Neuronal stem cell (in vitro differentiated cells): ENCODE data around the gene AHRR.

Experiments
- DNase-seq: peaks from one replicate; pipeline ENCODE4 v3.0.0-alpha.2; 2013; ENCODE audit warnings: low spot score
- H2AFZ ChIP-seq: one replicate; pipeline ENCODE4 v1.6.1; 2013; ENCODE audit warnings: mild to moderate bottlenecking, low read length, inconsistent platforms
- H2AK5ac ChIP-seq: 2 replicates; pipeline ENCODE4 v1.6.1; 2013; ENCODE audit warnings: low read depth, mild to moderate bottlenecking, inconsistent platforms, low read length, moderate library complexity, mixed read lengths
- H2BK120ac ChIP-seq: 2 replicates; pipeline ENCODE4 v1.6.1; 2013; ENCODE audit warnings: low read depth, mild to moderate bottlenecking, inconsistent platforms, low read length, moderate library complexity, mixed read lengths
- H2BK12ac ChIP-seq: one replicate; pipeline ENCODE4 v1.6.1; 2013; ENCODE audit warnings: low read length, inconsistent platforms
- H2BK15ac ChIP-seq: 2 replicates; pipeline ENCODE4 v1.6.1; 2013; ENCODE audit warnings: mild to moderate bottlenecking, low read length, inconsistent platforms, mixed read lengths
- H2BK5ac ChIP-seq: one replicate; pipeline ENCODE4 v1.6.1; 2013; ENCODE audit warnings: inconsistent platforms, mild to moderate bottlenecking, low read length, moderate library complexity
- H3K14ac ChIP-seq: one replicate; pipeline ENCODE4 v1.6.1; 2013; ENCODE audit warnings: low read length, inconsistent platforms
- H3K18ac ChIP-seq: 2 replicates; pipeline ENCODE4 v1.6.1; 2013; ENCODE audit warnings: low read length, inconsistent platforms
- H3K23ac ChIP-seq: 2 replicates; pipeline ENCODE4 v1.6.1; 2013; ENCODE audit warnings: low read depth, mild to moderate bottlenecking, mixed read lengths, low read length, inconsistent platforms; ENCODE audit not compliant: poor library complexity
- H3K27ac ChIP-seq: replicated peaks from 3 replicates; pipeline ENCODE4 v1.5.1; 2013; ENCODE audit warnings: low read length, inconsistent platforms
- H3K27me3 ChIP-seq, 3 experiments: 2 replicates each; pipeline ENCODE4 v1.6.1; 2013; ENCODE audit warnings: low read length in 3 of 3, mild to moderate bottlenecking in 2 of 3, inconsistent platforms in 1 of 3, low read depth in 1 of 3, mixed read lengths in 1 of 3, moderate library complexity in 1 of 3; ENCODE audit not compliant: control insufficient read depth in 3 of 3, insufficient read depth in 3 of 3
- H3K36me3 ChIP-seq, 2 donors: replicated peaks in 1 of 2; 2 replicates each; pipeline ENCODE4 v1.6.1; 2013; ENCODE audit warnings: low read length in 2 of 2; ENCODE audit not compliant: control insufficient read depth in 2 of 2, insufficient read depth in 2 of 2
- H3K4ac ChIP-seq: 2 replicates; pipeline ENCODE4 v1.6.1; 2013; ENCODE audit warnings: inconsistent platforms, mild to moderate bottlenecking, low read length, moderate library complexity
- H3K4me1 ChIP-seq, 2 donors: 1 replicate in 1 of 2; 2 replicates in 1 of 2; pipeline ENCODE4 v1.6.1; 2013; ENCODE audit warnings: low read length in 2 of 2, low read depth in 1 of 2; ENCODE audit not compliant: control insufficient read depth in 2 of 2, insufficient read depth in 1 of 2
- H3K4me2 ChIP-seq: one replicate; pipeline ENCODE4 v1.6.1; 2013; ENCODE audit warnings: mild to moderate bottlenecking, low read length, inconsistent platforms; ENCODE audit not compliant: insufficient read depth, poor library complexity, severe bottlenecking
- H3K4me3 ChIP-seq, 2 donors: 2 replicates each; pipeline ENCODE4 v1.5.1; 2013; ENCODE audit warnings: low read length in 2 of 2, mild to moderate bottlenecking in 2 of 2, inconsistent platforms in 1 of 2, moderate library complexity in 1 of 2
- H3K79me1 ChIP-seq: one replicate; pipeline ENCODE4 v1.6.1; 2013; ENCODE audit warnings: low read depth, mild to moderate bottlenecking, inconsistent platforms, low read length, moderate library complexity
- H3K9ac ChIP-seq: one replicate; pipeline ENCODE4 v1.6.1; 2013; ENCODE audit warnings: mild to moderate bottlenecking, low read depth, low read length, inconsistent platforms; ENCODE audit not compliant: poor library complexity
- H3K9me3 ChIP-seq, 2 donors: replicated peaks in 1 of 2; 2 replicates each; pipeline versions ENCODE3 to v1.6.1; 2013; ENCODE audit warnings: low read length in 2 of 2, mild to moderate bottlenecking in 2 of 2, inconsistent platforms in 1 of 2, low read depth in 1 of 2, mixed read lengths in 1 of 2, moderate library complexity in 1 of 2; ENCODE audit not compliant: control insufficient read depth in 2 of 2, insufficient read depth in 1 of 2
- H4K8ac ChIP-seq: one replicate; pipeline ENCODE4 v1.6.1; 2013; ENCODE audit warnings: low read depth, mild to moderate bottlenecking, inconsistent platforms, low read length, moderate library complexity
- H4K91ac ChIP-seq: one replicate; pipeline ENCODE4 v1.6.1; 2013; ENCODE audit warnings: low read length, low read depth, mild to moderate bottlenecking, inconsistent platforms; ENCODE audit not compliant: poor library complexity
- WGBS, 2 donors: extraction: QIAGEN DNeasy Blood & Tissue Kit; methylation state at CpG; one replicate each; pipeline ENCODE4 v1.1.7; 2013; ENCODE audit warnings: missing lambda C conversion rate in 2 of 2, mixed read lengths in 1 of 2; ENCODE audit not compliant: insufficient read length in 2 of 2, insufficient replicate concordance in 1 of 2; ENCODE audit errors: extremely low coverage in 2 of 2; 5-methylcytosine and 5-hydroxymethylcytosine counted together

Gene AHRR

GRCh38 chr5:454936-455335 is 133.4 kb downstream of the AHRR start:
- H3K36me3 ChIP-seq, result peaks cover 42 to 100% of the 10 kb centered on the region in 2 donors
- no peak overlapping the region for H2BK15ac ChIP-seq
- H3K23ac ChIP-seq, result peak overlapping the region; percentile 37
- H3K27ac ChIP-seq, result no peak overlapping the region
- no peak overlapping the region for H4K8ac ChIP-seq
- no peak overlapping the region for H3K4ac ChIP-seq
- no peak overlapping the region for H3K14ac ChIP-seq
- H3K9me3 ChIP-seq, result peaks cover 9 to 43% of the 10 kb centered on the region in 2 donors
- H3K27me3 ChIP-seq, result no peaks in the 10 kb centered on the region
- no peak overlapping the region for H2AFZ ChIP-seq
- H3K9ac ChIP-seq, result peak overlapping the region; percentile 5
- H2BK5ac ChIP-seq, result no peak overlapping the region
- peak overlapping the region; percentile 19 for H3K18ac ChIP-seq
- no peak overlapping the region for H2BK120ac ChIP-seq
- peaks cover 0 to 7% of the 10 kb centered on the region in 2 donors for H3K4me1 ChIP-seq
- H3K4me3 ChIP-seq, result no peak overlapping the region
- no peak overlapping the region for H4K91ac ChIP-seq
- H3K4me2 ChIP-seq, result no peak overlapping the region
- no peak overlapping the region for H2BK12ac ChIP-seq
- no CpG with 5 or more reads among the region's 11 CpGs for WGBS, 2 donors
- no peak overlapping the region for H2AK5ac ChIP-seq
- DNase-seq, result no peak
- H3K79me1 ChIP-seq, result peaks cover 11% of the 10 kb centered on the region

DNA sequence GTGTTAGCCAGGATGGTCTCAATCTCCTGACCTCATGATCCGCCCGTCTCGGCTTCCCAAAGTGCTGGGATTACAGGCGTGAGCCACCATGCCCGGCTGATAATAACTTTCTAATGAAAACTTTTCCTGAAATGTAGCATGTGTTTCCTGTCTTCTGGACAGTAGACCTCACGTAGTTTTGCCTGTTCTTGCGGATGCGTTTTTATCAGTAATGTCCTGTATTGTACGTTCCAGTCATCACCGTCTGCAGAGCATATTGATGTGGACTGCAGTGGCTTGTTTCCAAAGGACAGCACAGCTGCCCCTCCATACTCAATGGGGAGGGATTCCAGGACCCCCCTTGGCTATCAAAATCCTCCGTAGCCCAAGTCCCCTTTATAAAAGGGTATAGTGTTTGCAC is 134.3 kb downstream of the AHRR start:
- Histone ChIP-seq H3K27me3 (no peaks in the 10 kb centered on the region), H3K79me1 (peaks cover 11% of the 10 kb centered on the region), H2BK12ac (no peak overlapping the region), H3K23ac (no peak overlapping the region), H3K27ac (no peak overlapping the region), H3K18ac (no peak overlapping the region), H2AK5ac (no peak overlapping the region), H3K9ac (no peak overlapping the region), H3K14ac (no peak overlapping the region), H2BK120ac (no peak overlapping the region), H2AFZ (no peak overlapping the region), H3K4me3 (no peak overlapping the region), H4K91ac (no peak overlapping the region), H4K8ac (no peak overlapping the region), H2BK5ac (no peak overlapping the region), H2BK15ac (no peak overlapping the region), H3K9me3 (peaks cover 9 to 36% of the 10 kb centered on the region in 2 donors), H3K36me3 (peaks cover 44 to 100% of the 10 kb centered on the region in 2 donors), H3K4me1 (peaks cover 0 to 7% of the 10 kb centered on the region in 2 donors), H3K4me2 (no peak overlapping the region), H3K4ac (no peak overlapping the region)
- WGBS, 2 donors, result no CpG with 5 or more reads among the region's 11 CpGs
- no peak for DNase-seq

DNA sequence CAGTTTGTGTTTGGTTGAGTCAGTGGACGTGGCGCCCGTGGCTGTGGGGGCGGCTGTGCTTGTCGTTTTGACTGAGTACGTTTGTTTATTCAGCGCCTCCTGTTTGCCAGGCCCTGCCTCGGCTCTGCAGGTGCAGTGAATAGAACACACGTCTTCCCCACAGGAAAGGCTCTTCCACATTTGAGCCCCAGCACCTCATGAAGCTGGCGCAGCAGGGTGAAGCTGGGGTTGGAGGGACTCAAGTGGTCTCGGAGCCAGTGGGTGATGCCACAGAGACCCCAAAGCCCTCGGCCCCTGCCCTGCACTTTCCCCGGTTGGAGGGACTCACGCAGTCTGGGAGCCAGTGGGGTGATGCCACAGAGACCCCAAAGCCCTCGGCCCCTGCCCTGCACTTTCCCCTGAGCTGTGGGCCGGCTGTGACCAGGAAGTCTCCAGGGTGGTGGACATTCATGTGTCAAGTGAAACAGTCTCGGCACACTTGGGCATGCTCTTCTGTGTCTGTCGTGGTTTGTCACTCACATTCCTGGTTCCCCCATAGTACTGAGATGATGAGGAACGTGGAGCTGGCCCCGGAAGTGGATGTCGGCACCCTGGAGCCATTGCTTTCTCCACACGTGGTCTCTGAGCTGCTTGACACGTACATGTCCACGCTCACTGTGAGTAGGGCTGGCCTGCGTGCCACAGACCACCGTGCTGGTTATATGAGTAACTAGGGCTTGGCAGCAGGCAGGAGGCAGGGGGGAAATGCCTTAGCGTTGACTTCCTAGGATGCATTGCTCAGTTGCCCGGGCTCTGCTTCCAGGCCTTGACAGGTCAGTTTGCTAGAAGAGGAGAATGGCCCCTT is 135.1 kb downstream of the AHRR start:
- H3K4ac ChIP-seq, result no peak overlapping the region
- H2BK5ac ChIP-seq, result no peak overlapping the region
- H4K91ac ChIP-seq, result peak overlapping the region; percentile 40
- H4K8ac ChIP-seq, result no peak overlapping the region
- no peak overlapping the region for H3K14ac ChIP-seq
- no peak overlapping the region for H3K4me2 ChIP-seq
- no peak overlapping the region for H3K27ac ChIP-seq
- no peak overlapping the region for H3K23ac ChIP-seq
- no peak overlapping the region for H2BK15ac ChIP-seq
- H3K4me1 ChIP-seq, result peaks cover 0 to 7% of the 10 kb centered on the region in 2 donors
- no peak for DNase-seq
- no CpG with 5 or more reads among the region's 28 CpGs for WGBS, 2 donors
- H2AK5ac ChIP-seq, result no peak overlapping the region
- no peak overlapping the region for H2BK12ac ChIP-seq
- peaks cover 9 to 29% of the 10 kb centered on the region in 2 donors for H3K9me3 ChIP-seq
- peak overlapping the region; percentile 34 for H3K9ac ChIP-seq
- no peak overlapping the region for H2BK120ac ChIP-seq
- H3K27me3 ChIP-seq, result no peaks in the 10 kb centered on the region
- H3K4me3 ChIP-seq, result no peak overlapping the region
- no peak overlapping the region for H2AFZ ChIP-seq
- H3K36me3 ChIP-seq, result peaks cover 43 to 95% of the 10 kb centered on the region in 2 donors
- peaks cover 11% of the 10 kb centered on the region for H3K79me1 ChIP-seq
- no peak overlapping the region for H3K18ac ChIP-seq

- H3K36me3 ChIP-seq, result peaks cover 47 to 94% of the 10 kb centered on the region in 2 donors
- no peak overlapping the region for H4K91ac ChIP-seq
- no peak overlapping the region for H3K4me2 ChIP-seq
- peak overlapping the region; percentile 34 for H3K9ac ChIP-seq
- WGBS, 2 donors, result no CpG with 5 or more reads among the region's 19 CpGs
- no peak overlapping the region for H2AK5ac ChIP-seq
- peaks cover 0 to 7% of the 10 kb centered on the region in 2 donors for H3K4me1 ChIP-seq
- H3K27ac ChIP-seq, result no peak overlapping the region
- no peak overlapping the region for H2BK15ac ChIP-seq
- H4K8ac ChIP-seq, result no peak overlapping the region
- no peak overlapping the region for H3K4me3 ChIP-seq
- no peak for DNase-seq
- peaks cover 6 to 21% of the 10 kb centered on the region in 2 donors for H3K9me3 ChIP-seq
- H3K79me1 ChIP-seq, result peaks cover 11% of the 10 kb centered on the region
- no peaks in the 10 kb centered on the region for H3K27me3 ChIP-seq
- peak overlapping the region; percentile 23 for H3K14ac ChIP-seq
- H2BK120ac ChIP-seq, result no peak overlapping the region
- H2BK5ac ChIP-seq, result no peak overlapping the region
- no peak overlapping the region for H3K4ac ChIP-seq
- no peak overlapping the region for H2AFZ ChIP-seq
- no peak overlapping the region for H3K18ac ChIP-seq
- H2BK12ac ChIP-seq, result no peak overlapping the region
- H3K23ac ChIP-seq, result no peak overlapping the region
Measured at GRCh38 chr5:457195-457961, 135.9 kb downstream of the AHRR start.
